Right hindlimb (tissue), 1 donor: ENCODE results near the gene TRAF3.
"Not testable (repeated sequence)": the region's sequence is repeated elsewhere in the genome, so short reads cannot be mapped to it uniquely, and the experiment has no call there.

ENCODE experiments used
- DNase-seq: peaks from one replicate; pipeline ENCODE4 v3.0.0-alpha.2; 2018

The TRAF3 gene

GRCh38 chr14:102831163-102831804 is 54.0 kb downstream of the TRAF3 start:
- DNase-seq, result no peak

- no peak for DNase-seq
Measured at GRCh38 chr14:102833341-102833740, 56.1 kb downstream of the TRAF3 start.

- DNase-seq, result no peak
Measured at GRCh38 chr14:102833991-102834390, 56.7 kb downstream of the TRAF3 start.

- no peak for DNase-seq
Measured at GRCh38 chr14:102835959-102836358, 58.7 kb downstream of the TRAF3 start.

GRCh38 chr14:102837120-102837519 is 59.9 kb downstream of the TRAF3 start:
- DNase-seq, result not testable (repeated sequence)

- no peak for DNase-seq
Measured at GRCh38 chr14:102838501-102838900, 61.3 kb downstream of the TRAF3 start.

GRCh38 chr14:102840115-102840514 is 62.9 kb downstream of the TRAF3 start:
- DNase-seq, result no peak

GRCh38 chr14:102840771-102841528 is 63.7 kb downstream of the TRAF3 start:
- DNase-seq, result no peak

GRCh38 chr14:102848830-102849525 is 71.7 kb downstream of the TRAF3 start:
- peak; percentile 43 for DNase-seq

- no peak for DNase-seq
Measured at GRCh38 chr14:102849526-102850379, 72.5 kb downstream of the TRAF3 start.

- no peak for DNase-seq
Measured at GRCh38 chr14:102853648-102854047, 76.4 kb downstream of the TRAF3 start.

- DNase-seq, result no peak
Measured at GRCh38 chr14:102854091-102854703, 76.9 kb downstream of the TRAF3 start.

- no peak for DNase-seq
Measured at GRCh38 chr14:102856179-102856578, 78.9 kb downstream of the TRAF3 start.

- no peak for DNase-seq
Measured at GRCh38 chr14:102857444-102857843, 80.2 kb downstream of the TRAF3 start.

- DNase-seq, result no peak
Measured at GRCh38 chr14:102859911-102860310, 82.7 kb downstream of the TRAF3 start.

- no peak for DNase-seq
Measured at GRCh38 chr14:102862154-102862773, 85.0 kb downstream of the TRAF3 start.

GRCh38 chr14:102863381-102863780 is 86.1 kb downstream of the TRAF3 start:
- no peak for DNase-seq

- not testable (repeated sequence) for DNase-seq
Measured at GRCh38 chr14:102865916-102866315, 88.7 kb downstream of the TRAF3 start.

GRCh38 chr14:102866982-102867761 is 89.9 kb downstream of the TRAF3 start:
- DNase-seq, result no peak

GRCh38 chr14:102867826-102868580 is 90.8 kb downstream of the TRAF3 start:
- no peak for DNase-seq
